ENCODE measurements around the gene NXPH1.

- TF ChIP-seq, protein P1, sequence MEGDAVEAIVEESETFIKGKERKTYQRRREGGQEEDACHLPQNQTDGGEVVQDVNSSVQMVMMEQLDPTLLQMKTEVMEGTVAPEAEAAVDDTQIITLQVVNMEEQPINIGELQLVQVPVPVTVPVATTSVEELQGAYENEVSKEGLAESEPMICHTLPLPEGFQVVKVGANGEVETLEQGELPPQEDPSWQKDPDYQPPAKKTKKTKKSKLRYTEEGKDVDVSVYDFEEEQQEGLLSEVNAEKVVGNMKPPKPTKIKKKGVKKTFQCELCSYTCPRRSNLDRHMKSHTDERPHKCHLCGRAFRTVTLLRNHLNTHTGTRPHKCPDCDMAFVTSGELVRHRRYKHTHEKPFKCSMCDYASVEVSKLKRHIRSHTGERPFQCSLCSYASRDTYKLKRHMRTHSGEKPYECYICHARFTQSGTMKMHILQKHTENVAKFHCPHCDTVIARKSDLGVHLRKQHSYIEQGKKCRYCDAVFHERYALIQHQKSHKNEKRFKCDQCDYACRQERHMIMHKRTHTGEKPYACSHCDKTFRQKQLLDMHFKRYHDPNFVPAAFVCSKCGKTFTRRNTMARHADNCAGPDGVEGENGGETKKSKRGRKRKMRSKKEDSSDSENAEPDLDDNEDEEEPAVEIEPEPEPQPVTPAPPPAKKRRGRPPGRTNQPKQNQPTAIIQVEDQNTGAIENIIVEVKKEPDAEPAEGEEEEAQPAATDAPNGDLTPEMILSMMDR (conservative IDR thresholded peaks at IDR 0.05; ENCODE audit: low read depth, low read length), result no peak
- no peak for TF ChIP-seq EZH2 (IDR thresholded peaks at IDR 0.05; ENCODE audit: borderline replicate concordance, low read depth, low read length, poor library complexity, severe bottlenecking)
These were observed 192.2 kb downstream of the NXPH1 start for GRCh38 chr7:8625612-8626011.

Data from A673 (cell line).